WERI-Rb-1 (cell line): ENCODE measurements around the gene STRA8.
A peak's percentile ranks its signal among the peaks of the same experiment; 100 is the strongest.
"Not testable (repeated sequence)": the region's sequence is repeated elsewhere in the genome, so short reads cannot be mapped to it uniquely, and the experiment has no call there.

Experiments
- DNase-seq: peaks from one replicate; pipeline ENCODE4 v3.0.0-alpha.2; 2020
- H3K27ac ChIP-seq: fragments of 250-450 bp; sonication (Bioruptor Pico); 2 replicates; pipeline ENCODE4 v1.5.1; 2020; ENCODE audit warnings: mild to moderate bottlenecking, moderate library complexity
- H3K27me3 ChIP-seq: fragments of 250-450 bp; sonication (Bioruptor Pico); 2 replicates; pipeline ENCODE4 v1.5.1; 2021; ENCODE audit warnings: mild to moderate bottlenecking, low read depth, moderate library complexity; ENCODE audit not compliant: insufficient read depth, severe bottlenecking
- H3K36me3 ChIP-seq: fragments of 250-450 bp; sonication (Bioruptor Pico); 2 replicates; pipeline ENCODE4 v1.5.1; 2020; ENCODE audit warnings: mild to moderate bottlenecking, moderate library complexity
- H3K4me3 ChIP-seq: 2 replicates; pipeline ENCODE4 v1.5.1; 2011; ENCODE audit warnings: low read depth, mild to moderate bottlenecking, control low read depth, low read length
- H3K9me3 ChIP-seq: fragments of 250-450 bp; sonication (Bioruptor Pico); 2 replicates; pipeline ENCODE4 v1.5.1; 2021; ENCODE audit warnings: mild to moderate bottlenecking, moderate library complexity; ENCODE audit not compliant: severe bottlenecking
- CTCF ChIP-seq: IDR thresholded peaks from 2 replicates; pipeline ENCODE4 v1.5.1; 2011; ENCODE audit warnings: low read depth, mild to moderate bottlenecking, control low read depth, inconsistent platforms, low read length

The STRA8 gene

GRCh38 chr7:135210888-135211178 is 22.8 kb upstream of the STRA8 start:
- Histone ChIP-seq H3K27ac (no peak overlapping the region; the same call in 1 of the 2 replicates), H3K36me3 (peaks cover 6% of the 10 kb centered on the region), H3K9me3 (no peaks in the 10 kb centered on the region), H3K27me3 (no peaks in the 10 kb centered on the region), H3K4me3 (peak overlapping the region; percentile 61)
- no peak for TF ChIP-seq CTCF
- DNase-seq, result no peak

GRCh38 chr7:135211179-135211945 is 22.3 kb upstream of the STRA8 start, which contains the start of gene WDR91:
Gene WDR91 (minus strand): TSS chr7:135211526. CDS start chr7:135211502, 24 bp downstream.
- H3K4me3 ChIP-seq, result peak within 1 kb of the TSS; percentile 61
- H3K27me3 ChIP-seq, result no peaks in the 10 kb centered on the region
- no peaks in the 10 kb centered on the region for H3K9me3 ChIP-seq
- peaks cover 6% of the 10 kb centered on the region for H3K36me3 ChIP-seq
- H3K27ac ChIP-seq, result peak within 1 kb of the TSS; percentile 80
- DNase-seq, result peak; percentile 96
- TF ChIP-seq CTCF, result no peak

- H3K27ac ChIP-seq, result peak overlapping the region; percentile 80
- H3K27me3 ChIP-seq, result not testable (repeated sequence)
Measured at GRCh38 chr7:135211946-135212685, 21.5 kb upstream of the STRA8 start.

GRCh38 chr7:135213831-135214230 is 19.8 kb upstream of the STRA8 start:
- no peaks in the 10 kb centered on the region for H3K9me3 ChIP-seq
- H3K36me3 ChIP-seq, result no peaks in the 10 kb centered on the region; the same call in 1 of the 2 replicates
- H3K27me3 ChIP-seq, result no peaks in the 10 kb centered on the region
- no peak overlapping the region for H3K4me3 ChIP-seq
- peak; percentile 63 for DNase-seq
- TF ChIP-seq CTCF, result no peak
- peak overlapping the region; percentile 47 for H3K27ac ChIP-seq

More at GRCh38 chr7:135211946-135212685, 21.5 kb upstream of the STRA8 start:
- not testable (repeated sequence) for H3K36me3 ChIP-seq, DNase-seq, H3K9me3 ChIP-seq
- peak overlapping the region; percentile 60 for H3K4me3 ChIP-seq

- TF ChIP-seq CTCF, result no peak
Measured at GRCh38 chr7:135215180-135215579, 18.5 kb upstream of the STRA8 start.

GRCh38 chr7:135215698-135216097 is 17.9 kb upstream of the STRA8 start:
- DNase-seq, result no peak
- no peaks in the 10 kb centered on the region for H3K9me3 ChIP-seq
- no peak for TF ChIP-seq CTCF
- no peak overlapping the region for H3K27ac ChIP-seq
- H3K4me3 ChIP-seq, result no peak overlapping the region
- H3K36me3 ChIP-seq, result no peaks in the 10 kb centered on the region; the same call in 1 of the 2 replicates
- H3K27me3 ChIP-seq, result no peaks in the 10 kb centered on the region

More at GRCh38 chr7:135215180-135215579, 18.5 kb upstream of the STRA8 start:
- no peaks in the 10 kb centered on the region for H3K9me3 ChIP-seq
- no peaks in the 10 kb centered on the region; the same call in 1 of the 2 replicates for H3K36me3 ChIP-seq
- H3K27me3 ChIP-seq, result no peaks in the 10 kb centered on the region
- no peak for DNase-seq
- H3K27ac ChIP-seq, result no peak overlapping the region
- H3K4me3 ChIP-seq, result no peak overlapping the region
